ENCODE data around the gene MLLT1.

DNA sequence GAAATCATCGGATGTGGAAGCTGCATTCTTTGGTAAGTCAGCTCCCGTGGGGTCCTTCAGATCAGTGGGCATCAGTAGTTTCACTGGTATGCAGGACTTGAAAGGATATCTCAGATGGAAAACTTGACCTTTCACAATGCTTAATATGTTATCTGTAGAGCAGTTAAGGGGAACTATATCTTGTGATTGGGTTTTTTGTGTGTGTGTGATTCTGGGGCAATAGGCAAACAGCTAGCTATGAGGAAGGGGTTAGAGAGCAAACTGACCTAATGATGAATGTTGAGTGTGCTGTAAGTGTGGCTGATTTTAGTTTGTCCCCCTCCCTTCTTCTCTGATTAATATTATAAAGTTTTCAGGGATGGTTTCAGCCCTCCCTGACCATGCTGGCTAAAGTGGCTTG lies 91.0 kb downstream of the MLLT1 start:
- TF ChIP-seq, protein P1, sequence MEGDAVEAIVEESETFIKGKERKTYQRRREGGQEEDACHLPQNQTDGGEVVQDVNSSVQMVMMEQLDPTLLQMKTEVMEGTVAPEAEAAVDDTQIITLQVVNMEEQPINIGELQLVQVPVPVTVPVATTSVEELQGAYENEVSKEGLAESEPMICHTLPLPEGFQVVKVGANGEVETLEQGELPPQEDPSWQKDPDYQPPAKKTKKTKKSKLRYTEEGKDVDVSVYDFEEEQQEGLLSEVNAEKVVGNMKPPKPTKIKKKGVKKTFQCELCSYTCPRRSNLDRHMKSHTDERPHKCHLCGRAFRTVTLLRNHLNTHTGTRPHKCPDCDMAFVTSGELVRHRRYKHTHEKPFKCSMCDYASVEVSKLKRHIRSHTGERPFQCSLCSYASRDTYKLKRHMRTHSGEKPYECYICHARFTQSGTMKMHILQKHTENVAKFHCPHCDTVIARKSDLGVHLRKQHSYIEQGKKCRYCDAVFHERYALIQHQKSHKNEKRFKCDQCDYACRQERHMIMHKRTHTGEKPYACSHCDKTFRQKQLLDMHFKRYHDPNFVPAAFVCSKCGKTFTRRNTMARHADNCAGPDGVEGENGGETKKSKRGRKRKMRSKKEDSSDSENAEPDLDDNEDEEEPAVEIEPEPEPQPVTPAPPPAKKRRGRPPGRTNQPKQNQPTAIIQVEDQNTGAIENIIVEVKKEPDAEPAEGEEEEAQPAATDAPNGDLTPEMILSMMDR (IDR thresholded peaks at IDR 0.05): no peak
- TF ChIP-seq POLR2A (IDR thresholded peaks at IDR 0.05; ENCODE audit: low read depth): no peak
